ENCODE results near the gene GPR173.
A peak's percentile ranks its signal among the peaks of the same experiment; 100 is the strongest.

GPR173 gene

DNA sequence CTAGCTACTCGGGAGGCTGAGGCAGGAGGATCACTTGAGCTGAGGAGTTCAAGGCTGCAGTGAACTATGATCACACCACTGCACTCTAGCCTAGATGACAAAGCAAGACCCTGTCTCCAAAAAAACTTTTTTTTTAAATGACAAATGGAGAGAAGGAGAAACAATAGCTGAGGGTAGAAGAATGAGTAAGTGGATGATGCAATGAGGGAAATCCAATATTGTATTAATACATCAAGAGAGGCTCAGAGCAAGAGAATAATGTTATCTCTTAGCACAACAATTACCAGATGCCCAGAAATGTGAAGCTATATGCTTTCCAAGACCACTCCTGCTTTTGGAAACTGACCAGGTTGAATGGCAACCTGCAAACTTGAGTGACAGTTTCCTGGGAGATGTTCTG lies 19.9 kb upstream of the GPR173 start:
- Mint-ChIP-seq H3K4me3 (no peak overlapping the region), H3K9me3 (peaks cover 28% of the 10 kb centered on the region), H3K36me3 (ENCODE audit: low read depth) (no peaks in the 10 kb centered on the region), H3K27ac (no peak overlapping the region), H3K27me3 (ENCODE audit: low read depth, poor library complexity) (peaks cover 6% of the 10 kb centered on the region), H3K4me1 (peaks cover 7% of the 10 kb centered on the region)
- no peak for DNase-seq
- TF ChIP-seq, protein P1, sequence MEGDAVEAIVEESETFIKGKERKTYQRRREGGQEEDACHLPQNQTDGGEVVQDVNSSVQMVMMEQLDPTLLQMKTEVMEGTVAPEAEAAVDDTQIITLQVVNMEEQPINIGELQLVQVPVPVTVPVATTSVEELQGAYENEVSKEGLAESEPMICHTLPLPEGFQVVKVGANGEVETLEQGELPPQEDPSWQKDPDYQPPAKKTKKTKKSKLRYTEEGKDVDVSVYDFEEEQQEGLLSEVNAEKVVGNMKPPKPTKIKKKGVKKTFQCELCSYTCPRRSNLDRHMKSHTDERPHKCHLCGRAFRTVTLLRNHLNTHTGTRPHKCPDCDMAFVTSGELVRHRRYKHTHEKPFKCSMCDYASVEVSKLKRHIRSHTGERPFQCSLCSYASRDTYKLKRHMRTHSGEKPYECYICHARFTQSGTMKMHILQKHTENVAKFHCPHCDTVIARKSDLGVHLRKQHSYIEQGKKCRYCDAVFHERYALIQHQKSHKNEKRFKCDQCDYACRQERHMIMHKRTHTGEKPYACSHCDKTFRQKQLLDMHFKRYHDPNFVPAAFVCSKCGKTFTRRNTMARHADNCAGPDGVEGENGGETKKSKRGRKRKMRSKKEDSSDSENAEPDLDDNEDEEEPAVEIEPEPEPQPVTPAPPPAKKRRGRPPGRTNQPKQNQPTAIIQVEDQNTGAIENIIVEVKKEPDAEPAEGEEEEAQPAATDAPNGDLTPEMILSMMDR (IDR thresholded peaks at IDR 0.05), result no peak

DNA sequence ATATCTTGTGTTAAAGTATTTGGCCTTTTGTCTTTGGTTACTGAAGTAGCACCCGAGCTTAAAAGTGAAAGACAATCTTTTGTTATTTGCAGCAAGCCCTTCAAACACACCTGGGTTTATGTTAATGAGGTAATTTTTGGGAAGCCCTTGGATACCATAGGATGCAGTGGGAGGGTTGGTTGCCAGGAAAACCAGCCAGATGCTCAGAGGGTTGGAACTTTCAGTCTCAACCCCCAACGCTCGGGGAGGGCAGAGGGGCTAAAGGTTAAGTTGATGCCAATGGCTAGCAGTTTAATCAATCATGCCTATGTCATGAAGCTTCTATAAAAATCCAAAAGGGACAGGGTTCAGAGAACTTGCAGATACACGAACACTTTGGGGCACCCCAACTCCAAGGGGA lies 17.2 kb upstream of the GPR173 start:
- H3K4me1 Mint-ChIP-seq, result peaks cover 7% of the 10 kb centered on the region
- H3K27ac Mint-ChIP-seq, result no peak overlapping the region
- H3K9me3 Mint-ChIP-seq, result peaks cover 31% of the 10 kb centered on the region
- no peak for DNase-seq
- TF ChIP-seq, protein P1 (IDR thresholded peaks at IDR 0.05), result no peak
- no peaks in the 10 kb centered on the region for H3K36me3 Mint-ChIP-seq (ENCODE audit: low read depth)
- H3K27me3 Mint-ChIP-seq (ENCODE audit: low read depth, poor library complexity), result peaks cover 15% of the 10 kb centered on the region
- no peak overlapping the region for H3K4me3 Mint-ChIP-seq

DNA sequence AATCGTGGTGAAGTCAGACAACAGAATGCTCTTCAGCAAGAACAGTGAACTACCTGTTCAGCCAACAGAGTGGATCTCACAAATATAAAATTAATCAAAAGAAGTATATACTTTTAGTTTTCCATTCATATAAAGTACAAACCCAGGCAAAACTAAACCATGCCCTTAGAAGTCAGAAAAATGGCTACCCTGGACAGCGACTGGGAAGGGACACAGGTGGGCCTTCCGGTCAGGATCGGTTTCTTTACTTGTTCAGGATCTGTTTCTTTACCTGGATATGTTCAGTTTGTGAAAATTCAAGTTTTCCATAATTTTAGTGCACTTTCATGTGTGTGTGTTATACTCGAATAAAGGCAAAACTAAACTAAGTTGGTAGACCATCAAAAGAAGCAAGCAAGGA lies 12.4 kb upstream of the GPR173 start:
- H3K9me3 Mint-ChIP-seq, result peaks cover 40% of the 10 kb centered on the region
- H3K4me1 Mint-ChIP-seq, result peaks cover 7% of the 10 kb centered on the region
- TF ChIP-seq, protein P1 (IDR thresholded peaks at IDR 0.05), result no peak
- H3K27me3 Mint-ChIP-seq (ENCODE audit: low read depth, poor library complexity), result peaks cover 15% of the 10 kb centered on the region
- H3K36me3 Mint-ChIP-seq (ENCODE audit: low read depth), result no peaks in the 10 kb centered on the region
- H3K4me3 Mint-ChIP-seq, result no peak overlapping the region
- no peak overlapping the region for H3K27ac Mint-ChIP-seq
- DNase-seq, result no peak

DNA sequence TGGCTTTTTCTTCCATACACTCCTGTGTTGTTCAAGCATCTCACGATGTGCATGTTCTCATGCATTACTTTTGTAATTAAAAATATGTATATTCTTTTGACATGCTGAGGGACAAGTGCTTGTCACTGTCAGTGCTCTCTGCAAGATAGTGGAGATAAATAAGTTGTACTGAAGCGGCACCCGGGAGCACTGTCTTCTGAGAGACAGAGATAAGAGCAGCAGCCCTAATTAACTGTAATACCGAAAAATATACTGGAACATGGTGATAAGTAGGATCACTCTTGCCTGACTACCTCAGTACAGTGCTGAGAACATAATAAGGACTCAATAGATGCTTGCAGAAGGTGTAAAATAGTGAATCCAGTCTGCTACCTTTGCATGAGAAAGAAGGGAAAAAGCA lies 9.4 kb upstream of the GPR173 start:
- Mint-ChIP-seq H3K27me3 (ENCODE audit: low read depth, poor library complexity) (peaks cover 7% of the 10 kb centered on the region), H3K4me1 (no peaks in the 10 kb centered on the region), H3K9me3 (peaks cover 45% of the 10 kb centered on the region), H3K36me3 (ENCODE audit: low read depth) (no peaks in the 10 kb centered on the region), H3K4me3 (no peak overlapping the region), H3K27ac (no peak overlapping the region)
- TF ChIP-seq, protein P1 (IDR thresholded peaks at IDR 0.05), result no peak
- DNase-seq, result no peak

DNA sequence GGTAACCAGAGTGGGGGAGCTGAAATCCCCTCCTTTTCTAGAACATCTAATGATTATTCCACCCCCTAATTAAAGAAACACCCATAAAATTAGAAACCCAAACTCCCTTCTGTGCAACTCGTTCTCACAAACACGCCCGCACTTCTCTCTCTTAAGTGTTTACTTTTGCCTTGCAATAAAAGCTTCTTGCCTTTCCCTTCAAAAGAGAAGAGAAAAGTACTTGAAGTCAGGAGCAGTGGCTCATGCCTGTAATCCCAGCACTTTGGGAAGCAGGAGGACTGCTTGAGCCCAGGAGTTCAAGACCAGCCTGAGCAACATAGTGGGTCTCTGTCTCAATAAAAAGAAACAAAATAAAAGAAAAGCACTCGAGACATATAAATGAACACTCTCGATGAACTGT lies 3.6 kb upstream of the GPR173 start:
- H3K4me1 Mint-ChIP-seq, result peaks cover 16% of the 10 kb centered on the region
- no peak overlapping the region for H3K27ac Mint-ChIP-seq
- no peak for DNase-seq
- TF ChIP-seq, protein P1 (IDR thresholded peaks at IDR 0.05), result no peak
- H3K27me3 Mint-ChIP-seq (ENCODE audit: low read depth, poor library complexity), result peaks cover 3% of the 10 kb centered on the region
- no peaks in the 10 kb centered on the region for H3K36me3 Mint-ChIP-seq (ENCODE audit: low read depth)
- H3K4me3 Mint-ChIP-seq, result no peak overlapping the region
- peaks cover 52% of the 10 kb centered on the region for H3K9me3 Mint-ChIP-seq

DNA sequence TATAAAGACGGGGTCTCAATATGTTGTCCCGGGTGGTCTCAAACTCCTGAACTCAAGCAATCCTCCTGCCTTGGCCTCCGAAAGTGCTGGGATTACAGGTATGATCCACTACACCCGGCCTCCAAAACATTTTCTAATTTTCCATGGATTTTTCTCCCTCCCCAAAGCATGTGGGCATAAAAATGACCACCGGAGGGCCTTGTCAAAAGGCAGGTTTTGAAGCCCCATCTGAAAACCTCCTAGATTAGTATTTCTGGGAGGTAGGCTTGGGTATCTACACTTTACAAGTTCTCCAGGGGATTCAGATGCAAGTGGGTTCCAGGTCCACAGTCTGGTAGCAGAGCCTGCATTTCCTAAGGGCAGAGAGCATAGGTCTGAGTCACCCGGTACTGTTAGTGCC lies 1.4 kb upstream of the GPR173 start:
- Mint-ChIP-seq H3K9me3 (peaks cover 43% of the 10 kb centered on the region), H3K27me3 (ENCODE audit: low read depth, poor library complexity) (peaks cover 3% of the 10 kb centered on the region), H3K36me3 (ENCODE audit: low read depth) (no peaks in the 10 kb centered on the region), H3K4me1 (peaks cover 16% of the 10 kb centered on the region), H3K27ac (no peak overlapping the region), H3K4me3 (peak overlapping the region; percentile 81)
- TF ChIP-seq, protein P1 (IDR thresholded peaks at IDR 0.05), result peak; percentile 16
- DNase-seq, result no peak
